GM12872 (cell line): ENCODE measurements around the gene DIO3.

Source experiments
- TF ChIP-seq, protein P1 (sequence below): IDR thresholded peaks from 3 replicates; pipeline ENCODE4 v1.5.1; 2011; ENCODE audit warnings: low read depth, mild to moderate bottlenecking, low read length, moderate library complexity; ENCODE audit not compliant: insufficient read depth

The DIO3 gene

DNA sequence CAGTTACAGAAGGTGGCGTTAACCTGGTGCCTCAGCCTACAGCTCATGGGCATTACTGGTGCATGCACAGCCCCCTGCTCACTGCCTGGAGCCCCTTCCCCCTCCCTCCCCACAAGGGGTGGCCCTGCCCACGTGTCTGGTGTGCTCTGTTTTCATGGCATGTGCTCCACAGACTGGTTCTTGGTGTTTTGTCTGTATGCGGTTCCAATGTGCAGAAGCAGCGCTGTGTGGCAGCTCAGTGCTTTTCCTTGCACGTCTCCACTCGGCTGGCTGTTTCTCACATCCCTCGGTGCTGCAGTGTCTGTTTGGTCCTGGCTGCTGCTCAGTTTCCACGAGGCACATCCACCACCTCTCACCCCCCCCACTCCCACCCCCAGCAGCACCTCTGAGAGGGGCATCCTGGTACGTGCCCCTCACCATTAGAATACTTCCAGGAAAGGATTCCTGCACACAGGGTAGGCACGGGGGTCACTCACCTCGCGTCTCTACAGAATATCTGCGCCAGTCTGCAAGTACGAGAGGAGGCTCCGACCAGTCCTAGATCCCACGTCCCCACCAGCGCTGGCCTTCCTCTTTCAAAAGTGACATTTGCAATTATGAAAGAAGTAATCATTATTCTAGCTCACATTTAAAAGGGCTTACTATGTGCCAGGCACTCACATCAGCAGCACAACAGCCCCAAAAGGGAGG, 27.1 kb downstream of the DIO3 start:
- TF ChIP-seq, protein P1, sequence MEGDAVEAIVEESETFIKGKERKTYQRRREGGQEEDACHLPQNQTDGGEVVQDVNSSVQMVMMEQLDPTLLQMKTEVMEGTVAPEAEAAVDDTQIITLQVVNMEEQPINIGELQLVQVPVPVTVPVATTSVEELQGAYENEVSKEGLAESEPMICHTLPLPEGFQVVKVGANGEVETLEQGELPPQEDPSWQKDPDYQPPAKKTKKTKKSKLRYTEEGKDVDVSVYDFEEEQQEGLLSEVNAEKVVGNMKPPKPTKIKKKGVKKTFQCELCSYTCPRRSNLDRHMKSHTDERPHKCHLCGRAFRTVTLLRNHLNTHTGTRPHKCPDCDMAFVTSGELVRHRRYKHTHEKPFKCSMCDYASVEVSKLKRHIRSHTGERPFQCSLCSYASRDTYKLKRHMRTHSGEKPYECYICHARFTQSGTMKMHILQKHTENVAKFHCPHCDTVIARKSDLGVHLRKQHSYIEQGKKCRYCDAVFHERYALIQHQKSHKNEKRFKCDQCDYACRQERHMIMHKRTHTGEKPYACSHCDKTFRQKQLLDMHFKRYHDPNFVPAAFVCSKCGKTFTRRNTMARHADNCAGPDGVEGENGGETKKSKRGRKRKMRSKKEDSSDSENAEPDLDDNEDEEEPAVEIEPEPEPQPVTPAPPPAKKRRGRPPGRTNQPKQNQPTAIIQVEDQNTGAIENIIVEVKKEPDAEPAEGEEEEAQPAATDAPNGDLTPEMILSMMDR: no peak

DNA sequence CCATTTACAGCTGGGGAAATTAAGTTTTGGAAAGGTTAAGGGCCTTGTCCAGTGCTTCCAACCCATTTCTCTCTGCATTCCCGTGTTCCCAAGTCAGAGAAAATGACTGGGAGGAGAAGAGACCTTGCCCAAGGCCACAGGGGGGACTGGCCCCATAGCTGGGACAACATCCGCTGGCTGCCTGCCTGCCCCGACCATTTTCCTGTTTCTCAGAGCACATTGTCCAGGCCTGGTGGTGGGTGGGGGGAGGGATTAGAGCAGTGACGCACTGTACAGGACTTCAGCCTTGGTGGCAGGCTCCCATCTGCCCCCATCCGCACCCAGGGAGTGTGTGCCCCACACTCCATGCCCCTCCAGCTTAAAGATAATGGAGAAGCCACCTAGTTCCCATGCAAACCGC, 27.7 kb downstream of the DIO3 start:
- TF ChIP-seq, protein P1: no peak

DNA sequence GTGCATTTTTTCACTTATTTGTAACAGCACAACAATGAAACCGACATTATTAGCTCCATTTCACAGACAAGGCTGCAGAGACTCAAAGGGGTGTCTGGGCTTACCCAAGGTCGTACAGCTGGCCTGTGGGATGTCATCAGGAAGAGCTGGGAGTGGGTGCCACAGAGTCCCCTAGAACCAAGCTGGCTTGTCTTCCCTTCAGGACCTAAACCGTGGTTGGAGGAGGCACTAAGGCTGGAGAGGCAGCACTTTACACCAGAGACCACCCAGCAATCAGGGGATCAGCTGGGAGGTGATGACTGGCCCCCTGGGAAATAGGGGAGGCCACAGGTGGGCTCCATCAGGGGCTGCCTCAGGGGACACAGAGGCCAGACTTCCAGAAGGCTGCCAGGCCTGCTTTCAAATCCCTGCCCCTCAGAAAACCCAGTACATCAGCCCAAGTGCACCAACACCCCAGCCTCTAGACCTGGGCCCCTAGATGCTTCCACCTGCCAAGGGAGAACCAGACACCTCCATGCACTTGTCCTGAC, 28.3 kb downstream of the DIO3 start:
- TF ChIP-seq, protein P1: no peak

DNA sequence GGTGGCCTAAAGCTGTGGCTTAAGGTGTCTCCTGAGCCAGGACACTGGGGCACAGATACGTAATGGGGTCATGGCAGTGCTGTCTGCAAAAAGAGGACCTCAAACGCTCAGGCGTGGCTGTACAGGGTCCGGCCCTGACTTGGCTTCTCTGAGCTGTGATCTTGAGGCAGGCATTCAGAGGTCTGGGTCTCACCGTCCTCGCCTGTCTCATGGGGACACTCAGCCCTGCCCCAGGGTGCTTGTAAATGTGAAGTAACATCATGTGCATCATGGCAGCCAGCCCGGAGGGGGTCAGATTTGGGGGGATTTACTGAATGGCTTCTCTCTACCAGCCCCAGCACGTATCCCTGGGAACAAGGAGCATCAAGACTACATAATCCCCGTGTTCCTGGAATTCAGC, 28.8 kb downstream of the DIO3 start:
- TF ChIP-seq, protein P1: no peak

DNA sequence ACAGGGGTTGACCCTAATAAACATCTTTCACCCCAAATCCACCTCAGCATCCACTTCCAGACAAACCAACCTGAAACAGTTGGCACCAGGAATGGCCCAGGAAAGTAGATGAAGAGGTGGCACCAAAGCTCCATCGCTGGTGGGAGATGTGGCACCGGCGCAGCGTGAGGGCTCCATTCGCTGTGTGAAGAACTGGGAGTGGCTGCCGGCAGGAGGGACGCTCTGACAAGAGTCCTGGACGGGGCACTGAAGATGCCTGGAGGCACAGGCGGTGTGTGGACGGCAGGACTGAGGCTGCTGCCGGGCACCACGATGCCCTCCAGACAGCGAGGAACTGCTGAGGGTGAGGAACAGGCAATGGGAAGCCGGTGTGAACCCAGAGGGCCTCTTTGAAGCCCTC, 29.3 kb downstream of the DIO3 start:
- TF ChIP-seq, protein P1: no peak

DNA sequence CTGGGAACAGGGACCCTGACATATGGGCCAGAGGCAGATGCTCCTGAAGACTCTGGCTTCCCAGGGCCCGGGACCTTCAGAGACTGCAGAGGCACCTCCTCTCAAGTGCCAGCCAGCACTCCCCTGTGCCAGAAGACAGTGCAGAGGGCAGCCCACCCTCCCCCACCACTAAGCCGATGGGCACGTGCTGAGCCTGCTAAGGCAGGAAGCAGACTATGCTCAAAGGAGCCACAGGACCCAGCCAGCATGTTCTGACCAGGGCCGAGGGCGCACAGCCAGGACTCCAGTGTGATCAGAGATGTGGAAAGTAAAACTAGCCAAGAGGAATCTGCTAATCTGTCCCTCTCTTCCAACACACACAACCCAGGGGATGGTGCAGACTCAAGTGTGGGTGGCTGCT, 29.8 kb downstream of the DIO3 start:
- TF ChIP-seq, protein P1: no peak

DNA sequence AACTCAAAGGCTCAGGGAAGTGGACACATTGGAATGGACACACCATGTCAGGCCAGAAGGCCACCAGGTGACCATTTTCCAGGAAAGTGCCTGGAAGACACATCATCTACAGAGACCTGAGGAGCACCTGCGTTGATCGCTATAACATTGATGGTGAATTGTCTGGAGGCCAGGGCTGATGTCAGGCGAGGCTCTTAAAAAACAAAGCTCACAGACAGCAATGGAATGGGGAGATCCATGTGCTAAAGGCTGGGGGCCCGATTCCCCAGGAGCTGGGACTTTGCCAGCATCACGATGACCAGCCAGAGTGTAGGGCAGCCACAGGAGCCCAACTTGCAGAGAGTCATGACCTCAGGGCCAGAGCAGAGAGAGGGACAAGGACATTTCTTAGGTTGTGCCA, 30.3 kb downstream of the DIO3 start:
- TF ChIP-seq, protein P1: no peak
